Skeletal muscle cell (primary cell): ENCODE results near the gene STARD9.
A peak's percentile ranks its signal among the peaks of the same experiment; 100 is the strongest.

Experiments used
- DNase-seq: peaks from one replicate; pipeline ENCODE4 v3.0.0-alpha.2; 2010; ENCODE audit warnings: low read depth
- H3K4me3 ChIP-seq: 2 replicates; pipeline ENCODE4 v1.5.1; 2011; ENCODE audit warnings: low read depth, mild to moderate bottlenecking, control low read depth, low read length, moderate library complexity

STARD9 gene

GRCh38 chr15:42721016-42721415 lies 145.6 kb downstream of the STARD9 start:
- DNase-seq = no peak
- no peak overlapping the region for H3K4me3 ChIP-seq

DNA sequence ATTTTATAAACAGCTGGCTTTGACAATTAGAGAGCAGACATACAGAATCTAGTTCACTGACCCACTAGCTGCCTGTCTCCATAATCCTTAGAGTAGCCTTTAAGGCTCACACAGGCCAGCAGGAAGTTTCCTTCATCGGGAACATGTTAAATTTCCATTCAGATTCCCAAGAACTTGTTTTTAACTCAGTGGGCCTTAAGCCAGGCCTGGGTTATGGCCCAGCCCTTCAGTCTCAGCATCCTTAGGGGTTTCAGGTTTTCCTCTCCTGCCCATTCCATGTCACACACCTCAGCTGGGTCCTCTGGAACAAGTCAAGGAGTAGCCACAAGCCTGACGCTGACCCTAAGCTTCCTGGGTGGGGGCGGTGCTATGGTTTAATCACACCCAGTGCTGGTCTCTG lies 146.5 kb downstream of the STARD9 start:
- DNase-seq = no peak
- no peak overlapping the region for H3K4me3 ChIP-seq

DNA sequence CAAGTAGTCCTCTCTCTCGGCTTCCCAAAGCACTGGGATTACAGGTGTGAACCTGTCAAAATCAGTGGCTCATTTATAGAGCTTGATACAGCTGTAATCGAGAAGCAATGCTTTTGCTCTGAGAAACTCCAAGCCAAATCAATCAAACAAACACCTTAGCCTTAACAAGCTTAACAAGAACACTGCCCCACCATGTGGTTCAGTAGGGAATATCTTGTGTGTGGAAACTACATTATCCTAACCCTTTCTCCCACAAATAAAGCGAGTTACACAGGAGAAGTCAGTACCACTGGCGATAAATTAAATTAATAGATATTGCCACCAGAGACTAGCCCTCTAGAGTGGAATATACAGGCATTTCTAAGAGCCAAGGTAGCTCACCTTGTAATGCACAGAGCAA lies 147.7 kb downstream of the STARD9 start:
- no peak overlapping the region for H3K4me3 ChIP-seq
- no peak for DNase-seq

GRCh38 chr15:42724276-42724675 lies 148.9 kb downstream of the STARD9 start:
- no peak for DNase-seq
- H3K4me3 ChIP-seq = no peak overlapping the region

GRCh38 chr15:42725331-42725903 lies 150.0 kb downstream of the STARD9 start:
- no peak overlapping the region for H3K4me3 ChIP-seq
- DNase-seq = no peak

- no peak overlapping the region for H3K4me3 ChIP-seq
- DNase-seq = no peak
These were observed 150.7 kb downstream of the STARD9 start for GRCh38 chr15:42726114-42726513.

DNA sequence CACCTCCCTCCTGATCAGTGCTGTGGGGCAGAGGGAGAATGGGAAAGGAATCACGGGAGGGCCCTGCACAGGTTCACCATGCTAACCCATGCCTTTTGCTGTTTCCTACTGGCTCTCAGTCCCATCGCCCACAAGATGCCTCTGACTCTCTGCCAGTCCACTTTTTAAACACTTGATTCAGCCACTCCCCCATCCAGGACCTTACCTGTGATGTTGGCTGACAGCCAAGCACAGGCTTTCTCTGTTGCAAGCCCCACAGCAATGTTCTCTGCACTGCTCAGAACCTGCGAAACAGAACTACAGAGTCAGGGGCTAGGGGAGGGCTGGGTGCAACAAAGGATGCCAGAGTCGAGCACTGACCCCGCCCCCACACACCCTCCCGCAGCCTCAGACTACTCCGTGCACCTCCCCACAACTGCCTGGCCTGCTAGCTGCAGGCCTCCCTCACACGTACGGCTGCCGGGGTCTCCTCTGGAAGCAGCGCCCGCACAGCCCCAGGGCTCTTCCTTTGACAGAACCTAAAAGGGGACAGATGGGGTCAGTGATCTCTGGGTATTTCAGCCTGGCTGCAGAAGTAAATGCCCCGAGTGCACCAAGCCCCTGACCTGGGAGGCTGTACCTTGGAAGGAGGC lies 152.5 kb downstream of the STARD9 start:
- H3K4me3 ChIP-seq = no peak overlapping the region
- no peak for DNase-seq

DNA sequence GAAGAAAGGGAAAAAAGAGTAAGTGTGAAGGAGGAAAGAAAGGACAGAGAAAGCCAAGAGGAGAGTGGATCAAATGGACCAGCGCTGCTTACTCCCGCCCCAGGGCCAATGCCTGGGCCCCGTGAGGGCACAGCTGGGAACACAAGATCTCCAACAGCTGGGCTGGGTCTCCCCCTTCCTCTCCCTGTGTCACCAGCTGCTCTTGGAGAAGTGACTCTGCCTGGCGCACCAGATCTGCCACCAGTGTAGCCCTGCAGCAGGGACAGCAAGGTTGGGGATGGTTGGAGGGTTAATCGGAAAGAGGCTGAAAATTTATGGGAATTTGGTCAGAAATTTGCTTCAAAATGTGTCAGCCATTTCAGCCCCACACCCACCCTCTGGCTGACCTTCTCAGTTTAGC lies 153.2 kb downstream of the STARD9 start:
- DNase-seq = no peak

GRCh38 chr15:42728972-42729371 lies 153.6 kb downstream of the STARD9 start:
- DNase-seq = no peak
- no peak overlapping the region for H3K4me3 ChIP-seq

More for the DNA sequence above, 153.2 kb downstream of the STARD9 start:
- H3K4me3 ChIP-seq = no peak overlapping the region

DNA sequence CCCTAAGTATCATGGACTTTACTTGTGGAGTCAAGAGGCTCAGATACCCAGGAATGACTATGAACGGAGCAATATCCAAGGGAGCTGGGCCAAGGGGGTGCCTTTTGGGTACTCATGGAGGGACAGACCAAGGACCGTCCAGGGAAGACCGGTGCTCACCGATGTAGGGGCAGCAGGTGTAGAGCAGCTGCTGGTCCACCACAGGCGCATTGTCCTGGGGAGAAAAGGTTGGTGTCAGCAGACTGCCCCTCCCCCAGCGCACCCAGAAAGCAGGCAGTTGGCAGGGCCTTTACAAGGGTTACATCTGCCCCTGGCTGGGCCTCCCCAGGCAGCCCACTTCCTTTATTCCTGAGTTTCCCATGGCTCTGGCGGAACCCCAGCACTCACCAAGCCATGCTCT lies 154.0 kb downstream of the STARD9 start:
- DNase-seq = no peak
- H3K4me3 ChIP-seq = no peak overlapping the region

DNA sequence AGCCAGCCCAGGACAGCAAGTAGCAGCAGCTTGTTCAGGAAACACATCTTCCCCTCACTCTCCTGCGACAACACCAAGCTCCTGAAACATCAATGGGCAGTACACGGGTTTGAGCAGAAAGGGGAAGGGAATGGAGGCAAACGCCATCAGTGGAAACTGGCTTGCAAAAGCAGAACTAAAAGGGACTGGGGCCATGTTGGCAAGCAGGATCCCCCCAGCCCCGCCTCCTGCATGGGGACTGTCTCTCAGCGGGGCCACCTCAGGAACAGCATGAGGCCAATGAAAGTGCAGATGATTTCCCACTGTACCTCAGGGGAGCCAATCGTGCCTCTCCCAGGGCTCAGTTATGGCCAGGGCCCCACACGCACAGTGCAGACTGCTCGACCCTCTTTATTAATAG lies 154.7 kb downstream of the STARD9 start:
- no peak for DNase-seq
- H3K4me3 ChIP-seq = no peak overlapping the region

- H3K4me3 ChIP-seq = no peak overlapping the region
- no peak for DNase-seq
These were observed 155.1 kb downstream of the STARD9 start for GRCh38 chr15:42730536-42730935.

DNA sequence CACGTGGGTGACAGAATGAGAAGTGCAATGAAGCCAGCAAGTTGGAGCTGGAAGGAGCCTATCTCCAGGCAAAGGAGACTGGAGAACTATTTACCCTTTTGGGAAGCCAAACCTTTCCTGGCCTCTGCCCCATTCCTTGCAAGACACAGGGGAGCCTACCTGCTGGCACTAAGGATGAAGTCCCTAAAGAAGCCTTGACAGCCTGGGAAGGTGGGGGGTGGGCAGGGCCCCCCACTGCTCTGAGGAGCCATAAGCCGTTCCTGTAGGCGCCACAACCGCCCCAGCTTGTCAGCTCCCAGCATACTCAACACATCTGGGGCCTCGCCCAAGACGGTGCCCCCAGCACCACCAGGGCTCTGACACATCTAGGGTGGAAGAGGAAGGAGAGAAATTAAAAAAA lies 156.1 kb downstream of the STARD9 start:
- H3K4me3 ChIP-seq = no peak overlapping the region
- DNase-seq = no peak

GRCh38 chr15:42732095-42732827 lies 156.9 kb downstream of the STARD9 start:
- no peak overlapping the region for H3K4me3 ChIP-seq
- DNase-seq = no peak

- no peak for DNase-seq
- no peak overlapping the region for H3K4me3 ChIP-seq
These were observed 157.6 kb downstream of the STARD9 start for GRCh38 chr15:42733027-42733426.

DNA sequence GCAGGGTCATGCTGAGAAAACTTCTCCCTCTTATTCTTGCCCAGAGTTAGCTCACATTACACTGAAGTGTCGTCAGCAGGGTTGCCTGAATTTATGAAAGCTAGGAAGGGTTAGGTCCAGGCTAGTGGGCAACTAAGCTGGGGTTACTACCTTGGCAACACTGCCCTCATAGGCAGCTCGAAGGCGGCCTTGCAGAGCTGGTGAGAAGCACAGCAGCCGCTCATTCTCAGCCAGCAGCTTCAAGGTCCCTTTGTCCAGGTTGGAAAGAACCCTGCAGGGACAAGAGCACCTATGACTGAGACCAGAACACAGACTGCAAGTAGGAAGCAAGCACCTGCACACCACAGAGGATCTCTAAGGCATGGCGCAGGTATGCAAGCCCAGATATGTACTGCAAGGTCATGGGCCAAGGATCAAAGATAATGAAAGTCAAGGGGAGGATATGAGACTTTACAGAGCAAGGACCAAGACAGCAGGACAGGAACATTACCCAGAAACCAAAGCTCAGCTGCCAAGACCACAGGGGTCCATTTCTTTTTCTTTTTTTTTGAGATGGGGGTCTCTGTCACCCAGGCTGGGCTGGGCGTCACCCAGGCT lies 158.8 kb downstream of the STARD9 start:
- H3K4me3 ChIP-seq = no peak overlapping the region
- DNase-seq = no peak

GRCh38 chr15:42735382-42736165 lies 160.2 kb downstream of the STARD9 start:
- H3K4me3 ChIP-seq = peak overlapping the region; percentile 73
- DNase-seq = no peak

DNA sequence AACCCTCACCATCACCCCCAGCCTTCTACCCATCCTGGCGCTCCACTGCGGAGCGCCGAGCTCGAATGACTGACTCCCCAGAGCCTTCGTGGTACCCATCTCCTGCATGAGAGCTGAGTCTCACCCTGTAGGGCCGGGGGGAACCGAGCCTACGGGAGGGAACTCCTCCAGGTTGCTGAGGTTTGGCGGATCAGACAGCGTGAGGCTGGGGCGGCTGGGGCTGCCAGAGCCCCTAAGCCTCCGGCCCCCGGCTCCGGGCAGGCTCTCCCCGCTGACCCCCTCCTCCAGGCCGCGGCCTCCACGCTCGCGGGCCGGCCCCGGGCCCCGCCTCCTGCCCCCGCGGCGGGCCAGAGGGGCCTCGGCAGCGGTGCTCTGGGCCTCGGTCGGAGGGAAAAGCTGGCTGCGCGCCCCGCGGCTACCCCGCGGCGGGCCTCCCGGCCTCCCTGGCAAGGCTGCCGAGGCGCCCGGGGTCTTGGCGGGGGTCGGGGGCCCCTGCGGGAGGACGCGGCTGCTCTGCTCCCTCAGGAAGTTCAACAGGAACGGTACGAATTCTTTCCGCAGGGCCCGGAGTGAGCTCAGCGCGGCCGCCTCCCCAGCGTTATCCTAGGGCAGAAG lies 160.9 kb downstream of the STARD9 start:
- DNase-seq = no peak
- peak overlapping the region; percentile 73 for H3K4me3 ChIP-seq

GRCh38 chr15:42736793-42737528 lies 161.6 kb downstream of the STARD9 start, which contains the start of gene CDAN1:
Gene CDAN1, minus strand, starts transcription at chr15:42737128. Its CDS starts 26 bp downstream, at chr15:42737102.
- H3K4me3 ChIP-seq = peak within 1 kb of the TSS; percentile 73
- DNase-seq = peak; percentile 36
